PC-3 (cell line): ENCODE results near the gene ZC3H12C. TPM values are rescaled to one million over a fixed set of nuclear protein-coding genes. Genes with fewer than 3 reads are reported as not detected.

Experiments used
- ATAC-seq: fragments of 200-7000 bp; cut with Tn5 transposase; 2 replicates; pipeline ENCODE4 v1.9.1; 2020; ENCODE audit warnings: mild to moderate bottlenecking, moderate library complexity
- BruUV-seq: library from RNA; stranded (reverse); fragments of 400-500 nt; replicated peaks from 2 replicates; lab custom pipeline; 2021; lab: Mats Ljungman, UMichigan
- CTCF ChIA-PET: fragments of 300-600 bp; sonication (Branson Sonifier 250); formaldehyde crosslinking; loops from one replicate; lab custom pipeline; 2022; ENCODE audit warnings: antibody characterized with exemption; lab: Charles Lee
- POLR2A ChIA-PET: fragments of 300-600 bp; sonication (Branson Sonifier 250); formaldehyde crosslinking; loops from one replicate; lab custom pipeline; 2022; ENCODE audit warnings: antibody characterized with exemption; ENCODE audit not compliant: unreplicated experiment; lab: Charles Lee
- DNase-seq: peaks from one replicate; pipeline ENCODE4 v3.0.0-alpha.2; 2015
- H2AFZ ChIP-seq: fragments of 300-600 bp; sonication (generic); 2 replicates; pipeline ENCODE4 v1.6.0; 2016; ENCODE audit warnings: antibody characterized with exemption, low read length
- H3F3A ChIP-seq: fragments of 300-600 bp; sonication (generic); one replicate; pipeline ENCODE4 v1.6.0; 2017; ENCODE audit warnings: antibody characterized with exemption, low read length, control low read depth, mild to moderate bottlenecking; ENCODE audit not compliant: unreplicated experiment
- H3K27ac ChIP-seq: fragments of 300-600 bp; sonication (generic); 2 replicates; pipeline ENCODE4 v1.5.1; 2016; ENCODE audit warnings: mild to moderate bottlenecking, low read length
- H3K27me3 ChIP-seq: fragments of 300-600 bp; sonication (generic); 2 replicates; pipeline ENCODE4 v1.6.1; 2016; ENCODE audit warnings: low read length, mixed read lengths
- H3K36me3 ChIP-seq: fragments of 300-600 bp; sonication (generic); 2 replicates; pipeline ENCODE4 v1.6.1; 2016; ENCODE audit warnings: low read depth, mixed run types, low read length, mixed read lengths
- H3K4me1 ChIP-seq: fragments of 300-600 bp; sonication (generic); 2 replicates; pipeline ENCODE4 v1.5.1; 2016; ENCODE audit warnings: low read length; ENCODE audit not compliant: insufficient read depth
- H3K4me2 ChIP-seq: fragments of 300-600 bp; sonication (generic); 2 replicates; pipeline ENCODE4 v1.6.0; 2016; ENCODE audit warnings: low read length
- H3K4me3 ChIP-seq: fragments of 300-600 bp; sonication (generic); 2 replicates; pipeline ENCODE4 v1.5.1; 2016; ENCODE audit warnings: mild to moderate bottlenecking, low read length, mixed read lengths
- H3K79me2 ChIP-seq: fragments of 300-600 bp; sonication (generic); 2 replicates; pipeline ENCODE4 v1.6.1; 2017; ENCODE audit warnings: low read length, mixed read lengths
- H3K9ac ChIP-seq: fragments of 300-600 bp; sonication (generic); 2 replicates; pipeline ENCODE4 v1.6.0; 2016; ENCODE audit warnings: mild to moderate bottlenecking, low read length
- H3K9me2 ChIP-seq: fragments of 300-600 bp; sonication (generic); replicated peaks from 2 replicates; pipeline ENCODE4 v1.6.1; 2016; ENCODE audit warnings: mixed run types, low read length, mixed read lengths
- H3K9me3 ChIP-seq: fragments of 300-600 bp; sonication (generic); 2 replicates; pipeline ENCODE4 v1.6.1; 2016; ENCODE audit warnings: low read length, mixed read lengths
- H4K20me1 ChIP-seq: fragments of 300-600 bp; sonication (generic); 2 replicates; pipeline ENCODE4 v1.6.1; 2016; ENCODE audit warnings: low read length, mixed read lengths
- CTCF ChIP-seq: fragments of 300-600 bp; sonication (generic); conservative IDR thresholded peaks from 2 replicates; pipeline ENCODE4 v1.5.1; 2017; ENCODE audit warnings: antibody characterized with exemption, low read depth, mild to moderate bottlenecking, low read length
- EZH2 ChIP-seq: fragments of 300-600 bp; sonication (generic); IDR thresholded peaks from one replicate; pipeline ENCODE4 v1.6.1; 2017; ENCODE audit warnings: antibody characterized with exemption, mild to moderate bottlenecking, low read length; ENCODE audit not compliant: unreplicated experiment
- EZH2phosphoT487 ChIP-seq: fragments of 300-600 bp; sonication (generic); IDR thresholded peaks from 2 replicates; pipeline ENCODE4 v1.6.1; 2018; ENCODE audit warnings: mild to moderate bottlenecking, antibody characterized with exemption, low read length, borderline replicate concordance
- intact Hi-C: fragments of 100-400 bp; cut with micrococcal nuclease; formaldehyde crosslinking; loops from 2 replicates; pipeline ENCODE4 v1.9.0; 2023
- total RNA-seq: library from RNA; depleted of rRNA; stranded (reverse); fragments of >200 nt; gene quantifications from 2 replicates; pipeline ENCODE4 v1.2.3, GENCODE V29; 2014

Gene ZC3H12C
- total RNA-seq, 1 experiment from 2014 or later, result 30.7 TPM

GRCh38 chr11:110078923-110079544, 14.2 kb upstream of the ZC3H12C start:
- Histone ChIP-seq H3F3A (peaks cover 12% of the 10 kb centered on the region), H3K9me2 (no peaks in the 10 kb centered on the region), H3K4me2 (no peak overlapping the region), H3K79me2 (no peaks in the 10 kb centered on the region), H3K4me3 (no peak overlapping the region; the same call in 1 of the 2 replicates), H3K27ac (peak overlapping the region; percentile 95), H3K27me3 (no peaks in the 10 kb centered on the region), H3K36me3 (peaks cover 5% of the 10 kb centered on the region), H3K9me3 (peaks cover 7% of the 10 kb centered on the region), H2AFZ (no peak overlapping the region), H3K9ac (peak overlapping the region; percentile 81), H3K4me1 (peaks cover 34% of the 10 kb centered on the region), H4K20me1 (no peaks in the 10 kb centered on the region)
- ATAC-seq, result no peak
- intact Hi-C loops, result loop anchor here (1.0 to 5.0 kb wide), 2 partner anchors 10 to 353 kb away; no protein-coding TSS in a partner anchor
- no TSS peak for BruUV-seq
- no peak for TF ChIP-seq CTCF
- no peak for TF ChIP-seq EZH2
- no peak for TF ChIP-seq EZH2phosphoT487
- DNase-seq, result no peak
- ChIA-PET CTCF (interaction anchor here (0.6 kb wide), 1 partner anchor 138 kb away, joined by 3 read pairs; no protein-coding TSS in a partner anchor), POLR2A (no interaction called here)

GRCh38 chr11:110079726-110080125, 13.5 kb upstream of the ZC3H12C start:
- no peaks in the 10 kb centered on the region for H3K9me2 ChIP-seq
- H3K79me2 ChIP-seq, result no peaks in the 10 kb centered on the region
- H3K4me2 ChIP-seq, result no peak overlapping the region
- ChIA-PET POLR2A (interaction anchor here (0.7 kb wide), 1 partner anchor 12 kb away, joined by 3 read pairs; no protein-coding TSS in a partner anchor), CTCF (interaction anchor here (0.6 kb wide), 1 partner anchor 139 kb away, joined by 3 read pairs; no protein-coding TSS in a partner anchor)
- BruUV-seq, result no TSS peak
- no peak for TF ChIP-seq CTCF
- no peak for TF ChIP-seq EZH2phosphoT487
- peaks cover 5% of the 10 kb centered on the region for H3K36me3 ChIP-seq
- peaks cover 12% of the 10 kb centered on the region for H3F3A ChIP-seq
- peaks cover 34% of the 10 kb centered on the region for H3K4me1 ChIP-seq
- no peak overlapping the region for H3K4me3 ChIP-seq
- no peak overlapping the region for H3K27ac ChIP-seq
- intact Hi-C loops, result loop anchor here (5.0 kb wide), 1 partner anchor 353 kb away; no protein-coding TSS in a partner anchor
- no peak overlapping the region for H2AFZ ChIP-seq
- H4K20me1 ChIP-seq, result no peaks in the 10 kb centered on the region
- DNase-seq, result no peak
- H3K9ac ChIP-seq, result no peak overlapping the region
- no peak for ATAC-seq
- peaks cover 7% of the 10 kb centered on the region for H3K9me3 ChIP-seq
- H3K27me3 ChIP-seq, result no peaks in the 10 kb centered on the region
